ENCODE results near the gene PDZD2. TPM values are rescaled to one million over a fixed set of nuclear protein-coding genes. Genes with fewer than 3 reads are reported as not detected.
"Not testable (repeated sequence)": the region's sequence is repeated elsewhere in the genome, so short reads cannot be mapped to it uniquely, and the experiment has no call there.

PDZD2 gene
- total RNA-seq, 1 donor from 2014 or later, result 58.5 TPM

- no peak for DNase-seq (ENCODE audit: low spot score)
Observed at GRCh38 chr5:31731710-31732301, 92.9 kb downstream of the PDZD2 start.

- DNase-seq (ENCODE audit: low spot score), result not testable (repeated sequence)
Observed at GRCh38 chr5:31732821-31733220, 93.9 kb downstream of the PDZD2 start.

- no peak for DNase-seq (ENCODE audit: low spot score)
Observed at GRCh38 chr5:31733371-31733770, 94.4 kb downstream of the PDZD2 start.

GRCh38 chr5:31736127-31736526 is 97.2 kb downstream of the PDZD2 start:
- DNase-seq (ENCODE audit: low spot score), result no peak

- no peak for DNase-seq (ENCODE audit: low spot score)
Observed at GRCh38 chr5:31738199-31738598, 99.3 kb downstream of the PDZD2 start.

- DNase-seq (ENCODE audit: low spot score), result no peak
Observed at GRCh38 chr5:31741496-31741895, 102.6 kb downstream of the PDZD2 start.

- no peak for DNase-seq (ENCODE audit: low spot score)
Observed at GRCh38 chr5:31743678-31744077, 104.7 kb downstream of the PDZD2 start.

- no peak for DNase-seq (ENCODE audit: low spot score)
Observed at GRCh38 chr5:31748458-31749172, 109.7 kb downstream of the PDZD2 start.

- DNase-seq (ENCODE audit: low spot score), result no peak
Observed at GRCh38 chr5:31750215-31750614, 111.3 kb downstream of the PDZD2 start.

GRCh38 chr5:31751610-31752009 is 112.7 kb downstream of the PDZD2 start:
- DNase-seq (ENCODE audit: low spot score), result no peak

GRCh38 chr5:31753700-31754357 is 114.9 kb downstream of the PDZD2 start:
- no peak for DNase-seq (ENCODE audit: low spot score)

GRCh38 chr5:31754358-31754704 is 115.4 kb downstream of the PDZD2 start:
- DNase-seq (ENCODE audit: low spot score), result no peak

GRCh38 chr5:31754741-31755675 is 116.1 kb downstream of the PDZD2 start:
- DNase-seq (ENCODE audit: low spot score), result no peak

GRCh38 chr5:31755676-31756230 is 116.8 kb downstream of the PDZD2 start:
- no peak for DNase-seq (ENCODE audit: low spot score)

- no peak for DNase-seq (ENCODE audit: low spot score)
Observed at GRCh38 chr5:31757806-31758205, 118.9 kb downstream of the PDZD2 start.

- no peak for DNase-seq (ENCODE audit: low spot score)
Observed at GRCh38 chr5:31758803-31759425, 120.0 kb downstream of the PDZD2 start.

- DNase-seq (ENCODE audit: low spot score), result no peak
Observed at GRCh38 chr5:31759925-31760324, 121.0 kb downstream of the PDZD2 start.

- no peak for DNase-seq (ENCODE audit: low spot score)
Observed at GRCh38 chr5:31761877-31762276, 122.9 kb downstream of the PDZD2 start.

GRCh38 chr5:31763424-31763823 is 124.5 kb downstream of the PDZD2 start:
- no peak for DNase-seq (ENCODE audit: low spot score)

- not testable (repeated sequence) for DNase-seq (ENCODE audit: low spot score)
Observed at GRCh38 chr5:31764687-31765086, 125.8 kb downstream of the PDZD2 start.
